CD14-positive monocyte (primary cell): ENCODE data around the gene LRRFIP2. TPM values are rescaled to one million over a fixed set of nuclear protein-coding genes. Genes with fewer than 3 reads are reported as not detected.

Experiments used
- DNase-seq, 3 donors: peaks; one replicate each; pipeline ENCODE4 v3.0.0-alpha.2; 2011 to 2022
- H2AFZ ChIP-seq: 2 replicates; pipeline ENCODE4 v1.6.0; 2012; ENCODE audit warnings: mild to moderate bottlenecking, low read depth, low read length, inconsistent platforms; ENCODE audit not compliant: insufficient read depth, poor library complexity, severe bottlenecking
- H3K27ac ChIP-seq, 2 donors: 1 replicate in 1 of 2; 2 replicates in 1 of 2; pipeline ENCODE4 v1.5.1; 2012 to 2013; ENCODE audit warnings: low read length in 2 of 2, control low read depth in 1 of 2, inconsistent platforms in 1 of 2, low read depth in 1 of 2, mild to moderate bottlenecking in 1 of 2
- H3K27me3 ChIP-seq, 2 donors: one replicate each; pipeline versions ENCODE4 v1.6.0 to v1.6.1; 2011 to 2013; ENCODE audit warnings: low read length in 2 of 2; ENCODE audit not compliant: control insufficient read depth in 2 of 2, insufficient read depth in 2 of 2
- H3K36me3 ChIP-seq, 2 donors: replicated peaks in 1 of 2; 1 replicate in 1 of 2; 2 replicates in 1 of 2; pipeline versions ENCODE4 v1.5.1 to v1.6.1; 2012 to 2013; ENCODE audit warnings: low read length in 2 of 2, control low read depth in 1 of 2, inconsistent platforms in 1 of 2, mild to moderate bottlenecking in 1 of 2; ENCODE audit not compliant: insufficient read depth in 2 of 2, control insufficient read depth in 1 of 2
- H3K4me1 ChIP-seq, 2 donors: 1 replicate in 1 of 2; 2 replicates in 1 of 2; pipeline versions ENCODE4 v1.5.1 to v1.6.1; 2012 to 2013; ENCODE audit warnings: low read length in 2 of 2, control low read depth in 1 of 2, inconsistent platforms in 1 of 2, mild to moderate bottlenecking in 1 of 2, moderate library complexity in 1 of 2; ENCODE audit not compliant: insufficient read depth in 2 of 2, control insufficient read depth in 1 of 2
- H3K4me2 ChIP-seq: replicated peaks from 2 replicates; pipeline ENCODE3; 2012; ENCODE audit warnings: low read length, moderate library complexity, mild to moderate bottlenecking; ENCODE audit not compliant: poor library complexity, severe bottlenecking; ENCODE audit errors: extremely low read depth
- H3K4me3 ChIP-seq, 3 experiments: fragments of 200-600 bp in 1 of 3; sonication (generic) in 1 of 3; replicated peaks in 1 of 3; 1 replicate in 2 of 3; 2 replicates in 1 of 3; pipeline ENCODE4 v1.5.1; 2011 to 2013; ENCODE audit warnings: low read length in 3 of 3, mild to moderate bottlenecking in 3 of 3, control low read depth in 2 of 3, low read depth in 2 of 3, inconsistent platforms in 1 of 3, moderate library complexity in 1 of 3
- H3K79me2 ChIP-seq: 2 replicates; pipeline ENCODE4 v1.6.0; 2012; ENCODE audit warnings: mild to moderate bottlenecking, control low read depth, inconsistent platforms, low read length, moderate library complexity; ENCODE audit not compliant: insufficient read depth
- H3K9ac ChIP-seq: 2 replicates; pipeline ENCODE4 v1.6.0; 2017; ENCODE audit warnings: low read length, mild to moderate bottlenecking; ENCODE audit not compliant: insufficient read depth, poor library complexity, severe bottlenecking
- H3K9me3 ChIP-seq, 2 donors: replicated peaks in 1 of 2; 1 replicate in 1 of 2; 2 replicates in 1 of 2; pipeline versions ENCODE4 v1.5.1 to v1.6.1; 2012 to 2013; ENCODE audit warnings: low read length in 2 of 2, control low read depth in 1 of 2; ENCODE audit not compliant: control insufficient read depth in 1 of 2, insufficient read depth in 1 of 2
- H4K20me1 ChIP-seq: 2 replicates; pipeline ENCODE4 v1.6.0; 2012; ENCODE audit warnings: mild to moderate bottlenecking, low read length, control low read depth, moderate library complexity; ENCODE audit not compliant: insufficient read depth
- H3K27ac Mint-ChIP-seq, 7 donors: one replicate each; pipeline ENCODE4 v1.8.0; 2020; ENCODE audit warnings: mild to moderate bottlenecking in 7 of 7, mixed read lengths in 7 of 7, moderate library complexity in 6 of 7, inconsistent platforms in 2 of 7
- H3K27me3 Mint-ChIP-seq, 3 donors: one replicate each; pipeline ENCODE4 v1.8.0; 2021 to 2022; ENCODE audit warnings: low read depth in 3 of 3, mild to moderate bottlenecking in 3 of 3, mixed read lengths in 3 of 3, moderate library complexity in 3 of 3, inconsistent platforms in 1 of 3
- H3K36me3 Mint-ChIP-seq, 2 donors: one replicate each; pipeline ENCODE4 v1.8.0; 2020; ENCODE audit warnings: mixed read lengths in 2 of 2, inconsistent platforms in 1 of 2, mild to moderate bottlenecking in 1 of 2
- H3K4me1 Mint-ChIP-seq: one replicate; pipeline ENCODE4 v1.8.0; 2020; ENCODE audit warnings: mild to moderate bottlenecking, mixed read lengths
- H3K4me3 Mint-ChIP-seq, 2 donors: one replicate each; pipeline ENCODE4 v1.8.0; 2020; ENCODE audit warnings: mild to moderate bottlenecking in 2 of 2, mixed read lengths in 2 of 2, moderate library complexity in 1 of 2
- H3K9me3 Mint-ChIP-seq, 7 donors: one replicate each; pipeline ENCODE4 v1.8.0; 2020 to 2022; ENCODE audit warnings: mixed read lengths in 7 of 7, mild to moderate bottlenecking in 6 of 7, moderate library complexity in 6 of 7, inconsistent platforms in 2 of 7
- WGBS: methylation state at CpG from one replicate; pipeline ENCODE4 v1.1.5; 2013; ENCODE audit warnings: missing lambda C conversion rate; ENCODE audit not compliant: insufficient coverage; 5-methylcytosine and 5-hydroxymethylcytosine counted together
- intact Hi-C, 2 donors: fragments of 100-400 bp; cut with micrococcal nuclease; formaldehyde crosslinking; loops; one replicate each; pipeline versions ENCODE4 v1.15.0 to v1.15.1; 2023
- polyA plus RNA-seq, 3 donors: library from polyadenylated mRNA; depleted of rRNA in 1 of 3; unstranded in 2 of 3; stranded (reverse) in 1 of 3; fragments of 300-500 nt in 2 of 3; fragments of >200 nt in 1 of 3; fragmentation: Illumina TruSeq in 2 of 3; gene quantifications; 1 replicate in 2 of 3; 2 replicates in 1 of 3; pipeline ENCODE4 v1.2.3, GENCODE V29; 2012 to 2021
- TF ChIP-seq, protein P1 (sequence below): fragments of 200-600 bp; IDR thresholded peaks from one replicate; pipeline ENCODE4 v1.8.0; 2022; ENCODE audit warnings: antibody characterized with exemption, mild to moderate bottlenecking

LRRFIP2 gene
- polyA plus RNA-seq, 3 donors = 30.9 to 39.4 (median 31.7) TPM

DNA sequence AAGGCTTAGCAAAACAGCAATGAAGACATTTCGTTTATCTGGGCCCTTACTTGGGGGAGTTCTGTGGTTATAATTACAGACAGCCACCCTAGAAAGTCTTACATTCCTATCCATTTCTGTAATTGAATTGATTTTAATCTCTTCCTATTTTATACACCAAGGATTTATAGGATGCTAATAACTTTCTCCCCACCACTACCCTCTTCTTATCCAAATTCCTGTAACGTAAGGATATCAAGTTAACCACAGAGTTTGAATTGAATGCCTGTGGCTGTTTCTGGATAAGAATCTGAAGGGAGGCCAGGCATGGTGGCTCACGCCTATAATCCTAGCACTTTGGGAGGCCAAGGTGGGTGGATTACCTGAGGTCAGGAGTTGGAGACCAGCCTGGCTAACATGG is 102.5 kb downstream of the LRRFIP2 start:
- Histone ChIP-seq H3K4me3 (no peak overlapping the region), H4K20me1 (no peaks in the 10 kb centered on the region), H3K4me2 (no peak overlapping the region), H3K79me2 (no peaks in the 10 kb centered on the region), H3K9me3 (no peaks in the 10 kb centered on the region), H3K9ac (no peak overlapping the region), H2AFZ (no peak overlapping the region), H3K36me3 (peaks cover 51 to 85% of the 10 kb centered on the region in 2 donors), H3K27me3 (no peaks in the 10 kb centered on the region), H3K4me1 (no peaks in the 10 kb centered on the region), H3K27ac (no peak overlapping the region)
- Mint-ChIP-seq H3K4me3 (no peak overlapping the region), H3K9me3 (no peaks in the 10 kb centered on the region), H3K36me3 (peaks cover 62 to 71% of the 10 kb centered on the region in 2 donors), H3K27me3 (no peaks in the 10 kb centered on the region), H3K27ac (no peak overlapping the region), H3K4me1 (peaks cover 4% of the 10 kb centered on the region)
- WGBS = no CpG with 5 or more reads among the region's 3 CpGs
- TF ChIP-seq, protein P1, sequence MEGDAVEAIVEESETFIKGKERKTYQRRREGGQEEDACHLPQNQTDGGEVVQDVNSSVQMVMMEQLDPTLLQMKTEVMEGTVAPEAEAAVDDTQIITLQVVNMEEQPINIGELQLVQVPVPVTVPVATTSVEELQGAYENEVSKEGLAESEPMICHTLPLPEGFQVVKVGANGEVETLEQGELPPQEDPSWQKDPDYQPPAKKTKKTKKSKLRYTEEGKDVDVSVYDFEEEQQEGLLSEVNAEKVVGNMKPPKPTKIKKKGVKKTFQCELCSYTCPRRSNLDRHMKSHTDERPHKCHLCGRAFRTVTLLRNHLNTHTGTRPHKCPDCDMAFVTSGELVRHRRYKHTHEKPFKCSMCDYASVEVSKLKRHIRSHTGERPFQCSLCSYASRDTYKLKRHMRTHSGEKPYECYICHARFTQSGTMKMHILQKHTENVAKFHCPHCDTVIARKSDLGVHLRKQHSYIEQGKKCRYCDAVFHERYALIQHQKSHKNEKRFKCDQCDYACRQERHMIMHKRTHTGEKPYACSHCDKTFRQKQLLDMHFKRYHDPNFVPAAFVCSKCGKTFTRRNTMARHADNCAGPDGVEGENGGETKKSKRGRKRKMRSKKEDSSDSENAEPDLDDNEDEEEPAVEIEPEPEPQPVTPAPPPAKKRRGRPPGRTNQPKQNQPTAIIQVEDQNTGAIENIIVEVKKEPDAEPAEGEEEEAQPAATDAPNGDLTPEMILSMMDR = no peak
- intact Hi-C loops = no loop called here
- DNase-seq = no peak

DNA sequence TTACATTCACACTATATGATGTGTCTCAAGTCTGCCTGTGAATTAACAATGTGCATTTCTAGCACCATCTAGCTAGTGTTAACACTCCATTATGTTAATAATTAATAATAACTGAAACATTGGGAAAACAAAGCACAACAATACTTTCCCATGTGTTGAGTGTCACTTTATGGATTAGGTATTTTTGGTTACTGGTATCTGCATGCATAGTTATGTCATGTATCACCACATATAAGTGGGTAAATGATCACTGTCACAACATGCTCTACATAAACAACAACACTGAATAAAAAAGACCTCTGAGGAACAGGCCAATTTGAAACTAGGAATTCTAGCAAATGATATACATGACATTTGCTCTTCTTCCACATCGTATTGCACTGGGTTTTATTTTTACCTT is 106.4 kb downstream of the LRRFIP2 start:
- intact Hi-C loops = no loop called here
- Histone ChIP-seq H3K27ac (no peak overlapping the region), H3K27me3 (no peaks in the 10 kb centered on the region), H3K79me2 (no peaks in the 10 kb centered on the region), H3K4me2 (no peak overlapping the region), H3K9me3 (no peaks in the 10 kb centered on the region), H4K20me1 (no peaks in the 10 kb centered on the region), H3K4me1 (no peaks in the 10 kb centered on the region), H3K36me3 (peaks cover 52 to 83% of the 10 kb centered on the region in 2 donors), H3K9ac (no peak overlapping the region), H2AFZ (no peak overlapping the region), H3K4me3 (no peak overlapping the region)
- Mint-ChIP-seq H3K36me3 (peaks cover 70 to 77% of the 10 kb centered on the region in 2 donors), H3K27me3 (no peaks in the 10 kb centered on the region), H3K9me3 (no peaks in the 10 kb centered on the region), H3K27ac (no peak overlapping the region), H3K4me1 (peaks cover 4% of the 10 kb centered on the region), H3K4me3 (no peak overlapping the region)
- DNase-seq = no peak
- WGBS = no CpG with 5 or more reads among the region's 1 CpG
- TF ChIP-seq, protein P1 = no peak
